HCT116 (cell line): Measurements from ENCODE around the gene NOXA1. TPM values are rescaled to one million over a fixed set of nuclear protein-coding genes. Genes with fewer than 3 reads are reported as not detected.

Source experiments
- ATAC-seq: fragments of 200-7000 bp; cut with Tn5 transposase; 2 replicates; pipeline ENCODE4 v1.9.1; 2020; ENCODE audit warnings: mild to moderate bottlenecking, moderate library complexity
- BruUV-seq: library from RNA; stranded (reverse); fragments of 400-500 nt; replicated peaks from 2 replicates; lab custom pipeline; 2021; lab: Mats Ljungman, UMichigan
- CTCF ChIA-PET: fragments of 300-600 bp; sonication (Branson Sonifier 250); formaldehyde crosslinking; loops from one replicate; lab custom pipeline; 2021; ENCODE audit warnings: antibody characterized with exemption; lab: Charles Lee
- POLR2A ChIA-PET: fragments of 300-600, 350-600 bp; sonication (Branson Sonifier 250); formaldehyde crosslinking; loops from one replicate; lab custom pipeline; 2021; ENCODE audit warnings: antibody characterized with exemption; lab: Charles Lee
- RAD21 ChIA-PET, 2 experiments: fragments of 300-600 bp; sonication (Branson Sonifier 250); formaldehyde crosslinking; loops; one replicate each; lab custom pipeline; 2023; ENCODE audit warnings: low total read pairs in 2 of 2; ENCODE audit not compliant: uncharacterized antibody in 2 of 2, unreplicated experiment in 2 of 2, low non-redundant PET in 1 of 2; lab: Charles Lee
- DNase-seq: peaks from one replicate; pipeline ENCODE4 v3.0.0-alpha.2; 2010; ENCODE audit warnings: low read depth, low spot score
- H2AFZ ChIP-seq: fragments of 200-600 bp; shearing (Covaris generic), sonication (generic); 2 replicates; pipeline ENCODE4 v1.6.1; 2017; ENCODE audit warnings: low read depth, mixed run types, mixed read lengths, antibody characterized with exemption, low read length; ENCODE audit not compliant: poor library complexity, severe bottlenecking
- H3K27ac ChIP-seq: 2 replicates; pipeline ENCODE4 v1.5.1; 2012; ENCODE audit warnings: low read depth, low read length
- H3K27me3 ChIP-seq: fragments of 200-600 bp; sonication (generic); 2 replicates; pipeline ENCODE4 v1.6.1; 2016; ENCODE audit warnings: mixed run types, low read length, mixed read lengths; ENCODE audit not compliant: insufficient read depth
- H3K36me3 ChIP-seq, 2 experiments: fragments of 200-500 bp in 1 of 2; fragments of 200-600 bp in 1 of 2; sonication (Bioruptor generic) in 1 of 2; sonication (generic) in 1 of 2; 2 replicates each; pipeline versions ENCODE4 v1.5.1 to v1.6.1; 2014 to 2016; ENCODE audit warnings: low read length in 2 of 2, inconsistent platforms in 1 of 2, mixed read lengths in 1 of 2, mixed run types in 1 of 2; ENCODE audit not compliant: insufficient read depth in 2 of 2, control insufficient read depth in 1 of 2
- H3K4me1 ChIP-seq, 2 experiments: fragments of 200-600 bp in 1 of 2; sonication (generic) in 1 of 2; 2 replicates each; pipeline versions ENCODE4 v1.5.1 to v1.6.1; 2012 to 2017; ENCODE audit warnings: low read length in 2 of 2, inconsistent platforms in 1 of 2, mild to moderate bottlenecking in 1 of 2, mixed read lengths in 1 of 2, mixed run types in 1 of 2, moderate library complexity in 1 of 2; ENCODE audit not compliant: insufficient read depth in 2 of 2, control insufficient read depth in 1 of 2
- H3K4me2 ChIP-seq: fragments of 200-600 bp; sonication (generic); 2 replicates; pipeline ENCODE4 v1.6.1; 2017; ENCODE audit warnings: mixed run types, low read length, mixed read lengths
- H3K4me3 ChIP-seq, 2 experiments: fragments of 200-600 bp in 1 of 2; sonication (generic) in 1 of 2; replicated peaks in 1 of 2; 2 replicates each; pipeline ENCODE4 v1.5.1; 2011 to 2016; ENCODE audit warnings: low read length in 2 of 2, control low read depth in 1 of 2, low read depth in 1 of 2, mild to moderate bottlenecking in 1 of 2, mixed read lengths in 1 of 2, mixed run types in 1 of 2
- H3K79me2 ChIP-seq: fragments of 200-600 bp; sonication (generic); 2 replicates; pipeline ENCODE4 v1.6.1; 2017; ENCODE audit warnings: mild to moderate bottlenecking, mixed run types, low read length, moderate library complexity, mixed read lengths; ENCODE audit not compliant: insufficient read depth
- H3K9ac ChIP-seq: fragments of 200-600 bp; sonication (generic); 2 replicates; pipeline ENCODE4 v1.6.1; 2016; ENCODE audit warnings: low read length, mixed read lengths
- H3K9me2 ChIP-seq: fragments of 200-600 bp; sonication (generic), shearing (Covaris generic); 2 replicates; pipeline ENCODE4 v1.6.1; 2017; ENCODE audit warnings: mixed run types, mild to moderate bottlenecking, moderate library complexity; ENCODE audit not compliant: insufficient read depth
- H3K9me3 ChIP-seq, 2 experiments: fragments of 200-500 bp in 1 of 2; fragments of 200-600 bp in 1 of 2; sonication (Bioruptor generic) in 1 of 2; sonication (generic) in 1 of 2; 2 replicates each; pipeline ENCODE4 v1.6.1; 2014 to 2017; ENCODE audit warnings: low read length in 2 of 2, mixed read lengths in 2 of 2, inconsistent platforms in 1 of 2, low read depth in 1 of 2, mild to moderate bottlenecking in 1 of 2, mixed run types in 1 of 2, moderate library complexity in 1 of 2; ENCODE audit not compliant: control insufficient read depth in 1 of 2, insufficient read depth in 1 of 2
- H4K20me1 ChIP-seq: fragments of 200-600 bp; sonication (generic), shearing (Covaris generic); 2 replicates; pipeline ENCODE4 v1.6.1; 2017; ENCODE audit warnings: mixed run types, mild to moderate bottlenecking, moderate library complexity; ENCODE audit not compliant: insufficient read depth
- EZH2 ChIP-seq: fragments of 200-600 bp; sonication (generic); IDR thresholded peaks from 2 replicates; pipeline ENCODE4 v1.6.1; 2017; ENCODE audit warnings: antibody characterized with exemption, mixed run types
- MAX ChIP-seq: IDR thresholded peaks from 2 replicates; pipeline ENCODE4 v1.6.1; 2012
- POLR2A ChIP-seq: IDR thresholded peaks from 2 replicates; pipeline ENCODE4 v1.7.0; 2011; ENCODE audit warnings: borderline replicate concordance; ENCODE audit not compliant: insufficient read depth, insufficient read length; ENCODE audit errors: extremely low read depth
- SP1 ChIP-seq: IDR thresholded peaks from 2 replicates; pipeline ENCODE4 v1.6.1; 2012; ENCODE audit warnings: low read depth
- intact Hi-C: fragments of 100-400 bp; cut with micrococcal nuclease; formaldehyde crosslinking; loops from 2 replicates; pipeline ENCODE4 v1.10.0; 2022
- total RNA-seq: library from RNA; stranded (reverse); gene quantifications from one replicate; pipeline ENCODE4 v1.2.1, GENCODE V29; 2021; ENCODE audit not compliant: unreplicated experiment
- TF ChIP-seq, protein P1 (sequence below): IDR thresholded peaks from 2 replicates; pipeline ENCODE4 v1.6.1; 2012; ENCODE audit warnings: low read depth

The NOXA1 gene
- total RNA-seq, 1 experiment from 2014 or later = 13.2 TPM

GRCh38 chr9:137446851-137447471 is 23.8 kb downstream of the NOXA1 start:
- no peaks in the 10 kb centered on the region for H4K20me1 ChIP-seq
- no peaks in the 10 kb centered on the region for H3K27me3 ChIP-seq
- intact Hi-C loops = no loop called here
- no peaks in the 10 kb centered on the region for H3K9me3 ChIP-seq
- BruUV-seq = no TSS peak
- ChIA-PET POLR2A (no interaction called here), RAD21 (no interaction called here), CTCF (interaction anchor here (1.3 to 1.5 kb wide), 2 partner anchors 24 to 160 kb away, joined by 5 to 11 read pairs; partner anchors contain the start of gene EXD3)
- H3K9me2 ChIP-seq = no peaks in the 10 kb centered on the region
- H3K4me3 ChIP-seq = no peak overlapping the region
- H3K4me2 ChIP-seq = no peak overlapping the region
- no peak overlapping the region for H3K27ac ChIP-seq
- H2AFZ ChIP-seq = no peak overlapping the region
- TF ChIP-seq EZH2 (no peak), MAX (no peak), SP1 (no peak), POLR2A (no peak)
- TF ChIP-seq, protein P1, sequence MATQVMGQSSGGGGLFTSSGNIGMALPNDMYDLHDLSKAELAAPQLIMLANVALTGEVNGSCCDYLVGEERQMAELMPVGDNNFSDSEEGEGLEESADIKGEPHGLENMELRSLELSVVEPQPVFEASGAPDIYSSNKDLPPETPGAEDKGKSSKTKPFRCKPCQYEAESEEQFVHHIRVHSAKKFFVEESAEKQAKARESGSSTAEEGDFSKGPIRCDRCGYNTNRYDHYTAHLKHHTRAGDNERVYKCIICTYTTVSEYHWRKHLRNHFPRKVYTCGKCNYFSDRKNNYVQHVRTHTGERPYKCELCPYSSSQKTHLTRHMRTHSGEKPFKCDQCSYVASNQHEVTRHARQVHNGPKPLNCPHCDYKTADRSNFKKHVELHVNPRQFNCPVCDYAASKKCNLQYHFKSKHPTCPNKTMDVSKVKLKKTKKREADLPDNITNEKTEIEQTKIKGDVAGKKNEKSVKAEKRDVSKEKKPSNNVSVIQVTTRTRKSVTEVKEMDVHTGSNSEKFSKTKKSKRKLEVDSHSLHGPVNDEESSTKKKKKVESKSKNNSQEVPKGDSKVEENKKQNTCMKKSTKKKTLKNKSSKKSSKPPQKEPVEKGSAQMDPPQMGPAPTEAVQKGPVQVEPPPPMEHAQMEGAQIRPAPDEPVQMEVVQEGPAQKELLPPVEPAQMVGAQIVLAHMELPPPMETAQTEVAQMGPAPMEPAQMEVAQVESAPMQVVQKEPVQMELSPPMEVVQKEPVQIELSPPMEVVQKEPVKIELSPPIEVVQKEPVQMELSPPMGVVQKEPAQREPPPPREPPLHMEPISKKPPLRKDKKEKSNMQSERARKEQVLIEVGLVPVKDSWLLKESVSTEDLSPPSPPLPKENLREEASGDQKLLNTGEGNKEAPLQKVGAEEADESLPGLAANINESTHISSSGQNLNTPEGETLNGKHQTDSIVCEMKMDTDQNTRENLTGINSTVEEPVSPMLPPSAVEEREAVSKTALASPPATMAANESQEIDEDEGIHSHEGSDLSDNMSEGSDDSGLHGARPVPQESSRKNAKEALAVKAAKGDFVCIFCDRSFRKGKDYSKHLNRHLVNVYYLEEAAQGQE = no peak
- H3K9ac ChIP-seq = no peak overlapping the region
- H3K4me1 ChIP-seq = peaks cover 15 to 26% of the 10 kb centered on the region in 2 experiments
- DNase-seq = no peak
- ATAC-seq = 0 out of 2 replicates have a peak, but pooled peaks have one; percentile 6
- H3K36me3 ChIP-seq = peaks cover 6 to 12% of the 10 kb centered on the region in 2 experiments; a peak in 3 of 4 replicates
- no peaks in the 10 kb centered on the region for H3K79me2 ChIP-seq
